T-cell (primary cell): ENCODE data around the gene MSANTD2. TPM values are rescaled to one million over a fixed set of nuclear protein-coding genes. Genes with fewer than 3 reads are reported as not detected.

Source experiments
- ATAC-seq, 4 experiments: fragments of 200-7000 bp in 3 of 4; fragments of 150-1000 bp in 1 of 4; cut with Tn5 transposase; replicated peaks in 1 of 4; 1 replicate in 3 of 4; 2 replicates in 1 of 4; pipeline ENCODE4 v1.10.0; 2021; ENCODE audit warnings: moderate library complexity in 3 of 4, mild to moderate bottlenecking in 2 of 4, moderate number of reproducible peaks in 1 of 4
- CTCF ChIA-PET, 2 donors: fragments of 300-600 bp; sonication (Branson Sonifier 250); formaldehyde crosslinking; loops; one replicate each; lab custom pipeline; 2022; ENCODE audit warnings: antibody characterized with exemption in 2 of 2; lab: Charles Lee
- POLR2A ChIA-PET, 2 donors: fragments of 300-600 bp; sonication (Branson Sonifier 250); formaldehyde crosslinking; loops; one replicate each; lab custom pipeline; 2022; ENCODE audit warnings: antibody characterized with exemption in 2 of 2; lab: Charles Lee
- DNase-seq, 35 experiments: peaks; one replicate each; pipeline versions ENCODE4 v3.0.0 to v3.0.0-alpha.2; 2013 to 2023
- H3K27ac ChIP-seq: one replicate; pipeline ENCODE4 v1.5.1; 2013; ENCODE audit warnings: low read length
- H3K27me3 ChIP-seq, 2 experiments: replicated peaks in 1 of 2; 1 replicate in 1 of 2; 2 replicates in 1 of 2; pipeline versions ENCODE4 v1.6.1 to v1.7.0; 2013; ENCODE audit warnings: low read length in 1 of 2, mixed read lengths in 1 of 2; ENCODE audit not compliant: control insufficient read depth in 2 of 2, insufficient read depth in 2 of 2; ENCODE audit errors: extremely low read depth in 1 of 2
- H3K36me3 ChIP-seq, 2 donors: 1 replicate in 1 of 2; 2 replicates in 1 of 2; pipeline versions ENCODE4 v1.6.1 to v1.7.0; 2013; ENCODE audit warnings: low read length in 1 of 2; ENCODE audit not compliant: control insufficient read depth in 2 of 2, insufficient read depth in 1 of 2; ENCODE audit errors: extremely low read depth in 1 of 2
- H3K4me1 ChIP-seq, 2 experiments: 1 replicate in 1 of 2; 2 replicates in 1 of 2; pipeline versions ENCODE4 v1.6.1 to v1.7.0; 2013; ENCODE audit warnings: low read length in 2 of 2, mixed read lengths in 1 of 2; ENCODE audit not compliant: insufficient read depth in 2 of 2, control insufficient read depth in 1 of 2; ENCODE audit errors: extremely low read depth in 1 of 2
- H3K4me3 ChIP-seq, 2 donors: 1 replicate in 1 of 2; 2 replicates in 1 of 2; pipeline versions ENCODE4 v1.5.1 to v1.7.0; 2013; ENCODE audit warnings: mild to moderate bottlenecking in 2 of 2, low read length in 1 of 2, moderate library complexity in 1 of 2; ENCODE audit not compliant: control insufficient read depth in 1 of 2; ENCODE audit errors: extremely low read depth in 1 of 2
- H3K9me3 ChIP-seq: 2 replicates; pipeline ENCODE4 v1.7.0; 2013
- H3K27ac Mint-ChIP-seq, 2 donors: one replicate each; pipeline ENCODE4 v1.8.0; 2020 to 2021; ENCODE audit warnings: mild to moderate bottlenecking in 2 of 2, mixed read lengths in 2 of 2
- H3K27me3 Mint-ChIP-seq, 2 donors: one replicate each; pipeline ENCODE4 v1.8.0; 2021 to 2022; ENCODE audit warnings: mixed read lengths in 2 of 2
- H3K36me3 Mint-ChIP-seq: one replicate; pipeline ENCODE4 v1.8.0; 2021; ENCODE audit warnings: mixed read lengths
- H3K4me1 Mint-ChIP-seq, 3 donors: one replicate each; pipeline ENCODE4 v1.8.0; 2020 to 2022; ENCODE audit warnings: mixed read lengths in 3 of 3, mild to moderate bottlenecking in 1 of 3
- H3K4me3 Mint-ChIP-seq, 3 donors: one replicate each; pipeline ENCODE4 v1.8.0; 2020 to 2022; ENCODE audit warnings: mild to moderate bottlenecking in 3 of 3, mixed read lengths in 3 of 3, moderate library complexity in 3 of 3
- H3K9me3 Mint-ChIP-seq, 3 donors: one replicate each; pipeline ENCODE4 v1.8.0; 2020 to 2022; ENCODE audit warnings: mixed read lengths in 3 of 3
- WGBS: methylation state at CpG from one replicate; pipeline ENCODE4 v1.1.5; 2013; ENCODE audit warnings: missing lambda C conversion rate; ENCODE audit not compliant: insufficient coverage; 5-methylcytosine and 5-hydroxymethylcytosine counted together
- total RNA-seq, 35 experiments: library from RNA in 6 of 35; stranded (reverse) in 6 of 35; fragments of 120-200 nt in 1 of 35; gene quantifications; one replicate each; pipeline versions ENCODE4 v1.2.1 to v1.2.4 and lab custom pipeline; 2013 to 2026

The MSANTD2 gene
- total RNA-seq, 5 donors from 2014 or later (not counting 1 experiment from before 2014, with no cell fraction given) = 10.1 to 25.2 (median 19.9) TPM

- peaks cover 0 to 16% of the 10 kb centered on the region in 2 experiments for H3K4me1 ChIP-seq
- no peak overlapping the region for H3K27ac ChIP-seq
- Mint-ChIP-seq H3K36me3 (no peaks in the 10 kb centered on the region), H3K4me1 (peaks cover 9 to 30% (median 11%) of the 10 kb centered on the region in 3 donors), H3K27ac (no peak overlapping the region), H3K27me3 (peaks cover 4 to 14% of the 10 kb centered on the region in 2 donors), H3K4me3 (peak overlapping the region in 1 of 3 donors; percentile 13), H3K9me3 (no peaks in the 10 kb centered on the region)
- no peaks in the 10 kb centered on the region for H3K36me3 ChIP-seq
- no peak for ATAC-seq
- H3K4me3 ChIP-seq = peak overlapping the region in 1 of 2 donors; percentile 34
- CTCF ChIA-PET = interaction anchor here in 1 of 2 donors (0.5 to 1.0 kb wide), 2 partner anchors 12 to 144 kb away, joined by 3 to 4 read pairs; no protein-coding TSS in a partner anchor
- 87% methylated on average over 8 of the region's 11 CpGs for WGBS
- POLR2A ChIA-PET = no interaction called here
- DNase-seq = no peak
- no peaks in the 10 kb centered on the region for H3K9me3 ChIP-seq
- peaks cover 0 to 35% of the 10 kb centered on the region in 2 experiments for H3K27me3 ChIP-seq
These were observed 48.8 kb downstream of the MSANTD2 start for GRCh38 chr11:124751391-124751740.

GRCh38 chr11:124749912-124750311, 50.3 kb downstream of the MSANTD2 start:
- H3K36me3 Mint-ChIP-seq = no peaks in the 10 kb centered on the region
- DNase-seq (no peak), ATAC-seq (no peak)
- Histone ChIP-seq H3K9me3 (no peaks in the 10 kb centered on the region), H3K27ac (no peak overlapping the region), H3K27me3 (peaks cover 0 to 29% of the 10 kb centered on the region in 2 experiments), H3K36me3 (no peaks in the 10 kb centered on the region), H3K4me3 (no peak overlapping the region), H3K4me1 (peaks cover 2 to 27% of the 10 kb centered on the region in 2 experiments)
- H3K27ac Mint-ChIP-seq = peak overlapping the region; percentile 28 to 43
- no peak overlapping the region for H3K4me3 Mint-ChIP-seq
- peaks cover 0 to 8% of the 10 kb centered on the region in 2 donors for H3K27me3 Mint-ChIP-seq
- peaks cover 13 to 31% (median 14%) of the 10 kb centered on the region in 3 donors for H3K4me1 Mint-ChIP-seq
- ChIA-PET CTCF (no interaction called here), POLR2A (no interaction called here)
- WGBS = no CpG with 5 or more reads among the region's 1 CpG
- no peaks in the 10 kb centered on the region for H3K9me3 Mint-ChIP-seq

- 92% methylated on average over 5 of the region's 12 CpGs for WGBS
- Mint-ChIP-seq H3K9me3 (no peaks in the 10 kb centered on the region), H3K4me3 (peak overlapping the region in 1 of 3 donors; percentile 26), H3K27ac (peak overlapping the region in 1 of 2 donors; percentile 69), H3K36me3 (no peaks in the 10 kb centered on the region), H3K27me3 (peaks cover 0 to 8% of the 10 kb centered on the region in 2 donors), H3K4me1 (peaks cover 13 to 31% (median 16%) of the 10 kb centered on the region in 3 donors)
- H3K27me3 ChIP-seq = peaks cover 0 to 18% of the 10 kb centered on the region in 2 experiments
- DNase-seq (no peak), ATAC-seq (no peak)
- no peak overlapping the region for H3K4me3 ChIP-seq
- CTCF ChIA-PET = interaction anchor here (0.5 to 1.2 kb wide), 4 partner anchors 10 to 105 kb away, joined by 3 to 9 read pairs (median 4); no protein-coding TSS in a partner anchor
- H3K4me1 ChIP-seq = peaks cover 2 to 27% of the 10 kb centered on the region in 2 experiments
- H3K36me3 ChIP-seq = no peaks in the 10 kb centered on the region
- no peaks in the 10 kb centered on the region for H3K9me3 ChIP-seq
- H3K27ac ChIP-seq = no peak overlapping the region
- POLR2A ChIA-PET = interaction anchor here in 1 of 2 donors (0.7 kb wide), 2 partner anchors 78 to 1002 kb away, joined by 3 read pairs; no protein-coding TSS in a partner anchor
These were observed 51.5 kb downstream of the MSANTD2 start for GRCh38 chr11:124748481-124749343.

GRCh38 chr11:124748100-124748418, 52.1 kb downstream of the MSANTD2 start:
- peak overlapping the region in 1 of 2 donors; percentile 69 for H3K27ac Mint-ChIP-seq
- H3K4me3 Mint-ChIP-seq = peak overlapping the region in 1 of 3 donors; percentile 26
- no peaks in the 10 kb centered on the region for H3K36me3 Mint-ChIP-seq
- Histone ChIP-seq H3K27ac (no peak overlapping the region), H3K4me3 (no peak overlapping the region), H3K27me3 (peaks cover 0 to 15% of the 10 kb centered on the region in 2 experiments), H3K9me3 (no peaks in the 10 kb centered on the region), H3K36me3 (no peaks in the 10 kb centered on the region), H3K4me1 (peaks cover 2 to 25% of the 10 kb centered on the region in 2 experiments)
- peaks cover 0 to 4% of the 10 kb centered on the region in 2 donors for H3K27me3 Mint-ChIP-seq
- WGBS = 100% methylated on average over 4 of the region's 7 CpGs
- peaks cover 13 to 31% (median 16%) of the 10 kb centered on the region in 3 donors for H3K4me1 Mint-ChIP-seq
- POLR2A ChIA-PET = interaction anchor here in 1 of 2 donors (0.7 kb wide), 2 partner anchors 77 to 1002 kb away, joined by 3 read pairs; no protein-coding TSS in a partner anchor
- H3K9me3 Mint-ChIP-seq = no peaks in the 10 kb centered on the region
- CTCF ChIA-PET = interaction anchor here (0.5 to 3.0 kb wide), 5 partner anchors 10 to 104 kb away, joined by 3 to 23 read pairs (median 6); no protein-coding TSS in a partner anchor
- ATAC-seq = no peak
- no peak for DNase-seq

- Histone ChIP-seq H3K27ac (no peak overlapping the region), H3K36me3 (no peaks in the 10 kb centered on the region), H3K27me3 (peaks cover 0 to 16% of the 10 kb centered on the region in 2 experiments), H3K9me3 (no peaks in the 10 kb centered on the region), H3K4me3 (no peak overlapping the region), H3K4me1 (peaks cover 2 to 25% of the 10 kb centered on the region in 2 experiments)
- H3K4me1 Mint-ChIP-seq = peaks cover 13 to 30% (median 16%) of the 10 kb centered on the region in 3 donors
- no peaks in the 10 kb centered on the region for H3K9me3 Mint-ChIP-seq
- POLR2A ChIA-PET = interaction anchor here in 1 of 2 donors (0.6 to 1.0 kb wide), 2 partner anchors 64 to 74 kb away, joined by 4 to 5 read pairs; partner anchors contain the start of gene SPA17
- H3K36me3 Mint-ChIP-seq = no peaks in the 10 kb centered on the region
- H3K4me3 Mint-ChIP-seq = peak overlapping the region; percentile 93 to 97 (median 97)
- DNase-seq (no peak), ATAC-seq (no peak)
- CTCF ChIA-PET = interaction anchor here (0.5 to 3.0 kb wide), 14 partner anchors 8 to 206 kb away, joined by 3 to 30 read pairs (median 7); partner anchors contain the start of genes ESAM (in 1 of the 2), SIAE (in 1 of the 2) and SPA17 (in 1 of the 2)
- peak overlapping the region; percentile 66 to 98 for H3K27ac Mint-ChIP-seq
- 87% methylated on average over 6 of the region's 14 CpGs for WGBS
- H3K27me3 Mint-ChIP-seq = peaks cover 0 to 4% of the 10 kb centered on the region in 2 donors
These were observed 52.7 kb downstream of the MSANTD2 start for GRCh38 chr11:124747406-124748099.
